Caco-2 (cell line): ENCODE measurements around the gene CACNG4. TPM values are rescaled to one million over a fixed set of nuclear protein-coding genes. Genes with fewer than 3 reads are reported as not detected.

Source experiments
- BruUV-seq: library from RNA; stranded (reverse); fragments of 400-500 nt; replicated peaks from 2 replicates; lab custom pipeline; 2021; lab: Mats Ljungman, UMichigan
- CTCF ChIA-PET: fragments of 300-600 bp; sonication (Branson Sonifier 250); formaldehyde crosslinking; loops from one replicate; lab custom pipeline; 2022; ENCODE audit warnings: antibody characterized with exemption; lab: Charles Lee
- POLR2A ChIA-PET: fragments of 300-600 bp; sonication (Branson Sonifier 250); formaldehyde crosslinking; loops from one replicate; lab custom pipeline; 2022; ENCODE audit warnings: antibody characterized with exemption; lab: Charles Lee
- DNase-seq, 2 experiments: peaks; one replicate each; pipeline versions ENCODE4 v3.0.0 to v3.0.0-alpha.2; 2020 to 2022
- H3K27me3 ChIP-seq: replicated peaks from 2 replicates; pipeline ENCODE4 v1.6.0; 2011; ENCODE audit warnings: low read length; ENCODE audit not compliant: control insufficient read depth, insufficient read depth
- H3K36me3 ChIP-seq: 2 replicates; pipeline ENCODE4 v1.5.1; 2011; ENCODE audit warnings: low read length; ENCODE audit not compliant: control insufficient read depth, insufficient read depth
- H3K4me1 ChIP-seq: fragments of 250-450 bp; sonication (Bioruptor Pico); 2 replicates; pipeline ENCODE4 v1.5.1; 2020; ENCODE audit warnings: mild to moderate bottlenecking
- H3K4me3 ChIP-seq: 2 replicates; pipeline ENCODE4 v1.5.1; 2011; ENCODE audit warnings: low read depth, mild to moderate bottlenecking, control low read depth, low read length
- H3K9me3 ChIP-seq: fragments of 250-450 bp; sonication (Bioruptor Pico); 2 replicates; pipeline ENCODE4 v1.5.1; 2020; ENCODE audit warnings: mild to moderate bottlenecking, moderate library complexity
- H3K27ac Mint-ChIP-seq: one replicate; pipeline ENCODE4 v1.8.0; 2022; ENCODE audit warnings: mixed read lengths; ENCODE audit not compliant: unreplicated experiment
- H3K27me3 Mint-ChIP-seq: one replicate; pipeline ENCODE4 v1.8.0; 2022; ENCODE audit warnings: mixed read lengths; ENCODE audit not compliant: insufficient read depth, unreplicated experiment
- H3K36me3 Mint-ChIP-seq: one replicate; pipeline ENCODE4 v1.8.0; 2022; ENCODE audit warnings: mild to moderate bottlenecking, mixed read lengths; ENCODE audit not compliant: insufficient read depth, unreplicated experiment
- H3K4me1 Mint-ChIP-seq: one replicate; pipeline ENCODE4 v1.8.0; 2022; ENCODE audit warnings: low read depth, mixed read lengths; ENCODE audit not compliant: unreplicated experiment
- H3K4me3 Mint-ChIP-seq: one replicate; pipeline ENCODE4 v1.8.0; 2022; ENCODE audit warnings: mild to moderate bottlenecking, moderate library complexity, mixed read lengths; ENCODE audit not compliant: unreplicated experiment
- H3K9me3 Mint-ChIP-seq: one replicate; pipeline ENCODE4 v1.8.0; 2022; ENCODE audit warnings: mixed read lengths; ENCODE audit not compliant: unreplicated experiment
- CTCF ChIP-seq, 2 experiments: fragments of 200-600 bp in 1 of 2; IDR thresholded peaks; 1 replicate in 1 of 2; 2 replicates in 1 of 2; pipeline versions ENCODE4 v1.5.1 to v1.8.0; 2011 to 2022; ENCODE audit warnings: antibody characterized with exemption in 1 of 2, control low read depth in 1 of 2, inconsistent platforms in 1 of 2, low read depth in 1 of 2, low read length in 1 of 2, mild to moderate bottlenecking in 1 of 2, moderate library complexity in 1 of 2; ENCODE audit not compliant: insufficient read depth in 1 of 2, severe bottlenecking in 1 of 2, unreplicated experiment in 1 of 2
- intact Hi-C: fragments of 100-400 bp; cut with micrococcal nuclease; formaldehyde crosslinking; loops from one replicate; pipeline ENCODE4 v1.10.0; 2022; ENCODE audit not compliant: unreplicated experiment
- total RNA-seq: library from RNA; stranded (reverse); gene quantifications from 2 replicates; pipeline ENCODE4 v1.2.3, GENCODE V29; 2022

Gene CACNG4
- total RNA-seq, 1 experiment from 2014 or later: 12.8 TPM

- Mint-ChIP-seq H3K4me3 (peak overlapping the region; percentile 69), H3K36me3 (peaks cover 6% of the 10 kb centered on the region), H3K27ac (no peak overlapping the region), H3K27me3 (no peaks in the 10 kb centered on the region), H3K4me1 (peaks cover 29% of the 10 kb centered on the region), H3K9me3 (no peaks in the 10 kb centered on the region)
- BruUV-seq: no TSS peak
- DNase-seq: no peak
- H3K27me3 ChIP-seq: no peaks in the 10 kb centered on the region
- peaks cover 40% of the 10 kb centered on the region for H3K4me1 ChIP-seq
- no peaks in the 10 kb centered on the region for H3K9me3 ChIP-seq
- ChIA-PET POLR2A (no interaction called here), CTCF (interaction anchor here (0.6 to 1.3 kb wide), 2 partner anchors 10 to 161 kb away, joined by 3 to 5 read pairs; no protein-coding TSS in a partner anchor)
- no peak for TF ChIP-seq CTCF (IDR thresholded peaks at IDR 0.05; ENCODE audit: insufficient read depth in 1 of 2, low read depth in 1 of 2, low read length in 1 of 2, severe bottlenecking in 1 of 2, unreplicated experiment in 1 of 2)
- H3K4me3 ChIP-seq: peak overlapping the region; percentile 66
- intact Hi-C loops: no loop called here
- H3K36me3 ChIP-seq: peaks cover 2% of the 10 kb centered on the region; the same call in 1 of the 2 replicates
Observed at GRCh38 chr17:66965801-66966262, 1.3 kb downstream of the CACNG4 start.

GRCh38 chr17:66966298-66966697 lies 1.8 kb downstream of the CACNG4 start:
- Mint-ChIP-seq H3K27ac (no peak overlapping the region), H3K9me3 (no peaks in the 10 kb centered on the region), H3K4me1 (peaks cover 33% of the 10 kb centered on the region), H3K36me3 (peaks cover 6% of the 10 kb centered on the region), H3K4me3 (peak overlapping the region; percentile 69), H3K27me3 (no peaks in the 10 kb centered on the region)
- DNase-seq: no peak
- intact Hi-C loops: no loop called here
- peaks cover 45% of the 10 kb centered on the region for H3K4me1 ChIP-seq
- no peak overlapping the region for H3K4me3 ChIP-seq
- peaks cover 2% of the 10 kb centered on the region; the same call in 1 of the 2 replicates for H3K36me3 ChIP-seq
- ChIA-PET POLR2A (no interaction called here), CTCF (interaction anchor here (1.3 kb wide), 1 partner anchor 9 kb away, joined by 5 read pairs; no protein-coding TSS in a partner anchor)
- H3K9me3 ChIP-seq: no peaks in the 10 kb centered on the region
- no peak for TF ChIP-seq CTCF (IDR thresholded peaks at IDR 0.05; ENCODE audit: insufficient read depth in 1 of 2, low read depth in 1 of 2, low read length in 1 of 2, severe bottlenecking in 1 of 2, unreplicated experiment in 1 of 2)
- no peaks in the 10 kb centered on the region for H3K27me3 ChIP-seq
- no TSS peak for BruUV-seq

GRCh38 chr17:66966704-66967418 lies 2.4 kb downstream of the CACNG4 start:
- TSS peak; percentile 39 for BruUV-seq
- no peak overlapping the region for H3K27ac Mint-ChIP-seq
- no peak for TF ChIP-seq CTCF (IDR thresholded peaks at IDR 0.05; ENCODE audit: insufficient read depth in 1 of 2, low read depth in 1 of 2, low read length in 1 of 2, severe bottlenecking in 1 of 2, unreplicated experiment in 1 of 2)
- H3K27me3 ChIP-seq: no peaks in the 10 kb centered on the region
- CTCF ChIA-PET: interaction anchor here (1.3 kb wide), 1 partner anchor 8 kb away, joined by 5 read pairs; no protein-coding TSS in a partner anchor
- H3K36me3 Mint-ChIP-seq: peaks cover 6% of the 10 kb centered on the region
- intact Hi-C loops: no loop called here
- peaks cover 39% of the 10 kb centered on the region for H3K4me1 Mint-ChIP-seq
- H3K27me3 Mint-ChIP-seq: no peaks in the 10 kb centered on the region
- no peaks in the 10 kb centered on the region for H3K9me3 Mint-ChIP-seq
- no peak for DNase-seq
- POLR2A ChIA-PET: no interaction called here
- no peak overlapping the region for H3K4me3 ChIP-seq
- no peaks in the 10 kb centered on the region for H3K9me3 ChIP-seq
- H3K36me3 ChIP-seq: peaks cover 2% of the 10 kb centered on the region; the same call in 1 of the 2 replicates
- peak overlapping the region; percentile 69 for H3K4me3 Mint-ChIP-seq
- peaks cover 51% of the 10 kb centered on the region for H3K4me1 ChIP-seq
